Limb (tissue), 2 donors: ENCODE measurements around the gene TRIM43.
"Not testable (repeated sequence)": the region's sequence is repeated elsewhere in the genome, so short reads cannot be mapped to it uniquely, and the experiment has no call there.

Experiments used
- DNase-seq, 2 donors: peaks; one replicate each; pipeline ENCODE4 v3.0.0-alpha.2; 2016; ENCODE audit errors: extremely low spot score in 2 of 2

The TRIM43 gene

GRCh38 chr2:95591701-95592100 lies at the start of gene TRIM43:
TSS of gene TRIM43 (plus strand) at chr2:95592001. CDS start at chr2:95594024, 2,023 bp downstream.
- DNase-seq, result not testable (repeated sequence)

- no peak for DNase-seq
Measured at GRCh38 chr2:95551055-95551568, 40.7 kb upstream of the TRIM43 start.

GRCh38 chr2:95552911-95553310 lies 38.9 kb upstream of the TRIM43 start:
- DNase-seq, result no peak

- DNase-seq, result no peak
Measured at GRCh38 chr2:95569170-95569569, 22.6 kb upstream of the TRIM43 start.

- DNase-seq, result no peak
Measured at GRCh38 chr2:95573866-95574265, 17.9 kb upstream of the TRIM43 start.

GRCh38 chr2:95574506-95574905 lies 17.3 kb upstream of the TRIM43 start:
- DNase-seq, result no peak

- DNase-seq, result no peak
Measured at GRCh38 chr2:95575857-95576256, 15.9 kb upstream of the TRIM43 start.

GRCh38 chr2:95578539-95578938 lies 13.3 kb upstream of the TRIM43 start:
- DNase-seq, result no peak

GRCh38 chr2:95583545-95583944 lies 8.3 kb upstream of the TRIM43 start:
- not testable (repeated sequence) for DNase-seq

- DNase-seq, result not testable (repeated sequence)
Measured at GRCh38 chr2:95584321-95584720, 7.5 kb upstream of the TRIM43 start.

GRCh38 chr2:95589777-95590536 lies 1.8 kb upstream of the TRIM43 start:
- DNase-seq, result not testable (repeated sequence)

- DNase-seq, result not testable (repeated sequence)
Measured at GRCh38 chr2:95592973-95593372, 1.2 kb downstream of the TRIM43 start.

- not testable (repeated sequence) for DNase-seq
Measured at GRCh38 chr2:95595012-95595411, 3.2 kb downstream of the TRIM43 start.

- not testable (repeated sequence) for DNase-seq
Measured at GRCh38 chr2:95601301-95601700, 9.5 kb downstream of the TRIM43 start.

GRCh38 chr2:95602146-95602545 lies 10.3 kb downstream of the TRIM43 start:
- DNase-seq, result not testable (repeated sequence)

GRCh38 chr2:95608356-95608755 lies 16.6 kb downstream of the TRIM43 start:
- not testable (repeated sequence) for DNase-seq

- DNase-seq, result not testable (repeated sequence)
Measured at GRCh38 chr2:95609764-95610163, 18.0 kb downstream of the TRIM43 start.

GRCh38 chr2:95613048-95613447 lies 21.2 kb downstream of the TRIM43 start:
- DNase-seq, result not testable (repeated sequence)

- not testable (repeated sequence) for DNase-seq
Measured at GRCh38 chr2:95622728-95623127, 30.9 kb downstream of the TRIM43 start.

- DNase-seq, result not testable (repeated sequence)
Measured at GRCh38 chr2:95630987-95631386, 39.2 kb downstream of the TRIM43 start.

- not testable (repeated sequence) for DNase-seq
Measured at GRCh38 chr2:95633626-95634259, 41.9 kb downstream of the TRIM43 start.

- not testable (repeated sequence) for DNase-seq
Measured at GRCh38 chr2:95640515-95641288, 48.9 kb downstream of the TRIM43 start.
